LNCAP (cell line): ENCODE results near the gene PRKCA.

Source experiments
- CTCF ChIP-seq: fragments of 450-650 bp; IDR thresholded peaks from 2 replicates; pipeline ENCODE4 v1.5.1; 2017; ENCODE audit warnings: mild to moderate bottlenecking

PRKCA gene

GRCh38 chr17:66468241-66469087, 166.1 kb downstream of the PRKCA start:
- no peak for TF ChIP-seq CTCF

GRCh38 chr17:66469088-66469442, 166.7 kb downstream of the PRKCA start:
- no peak for TF ChIP-seq CTCF

GRCh38 chr17:66469461-66469860, 167.0 kb downstream of the PRKCA start:
- no peak for TF ChIP-seq CTCF

GRCh38 chr17:66469890-66470289, 167.5 kb downstream of the PRKCA start:
- TF ChIP-seq CTCF: no peak

GRCh38 chr17:66472123-66472522, 169.7 kb downstream of the PRKCA start:
- no peak for TF ChIP-seq CTCF

- no peak for TF ChIP-seq CTCF
Measured at GRCh38 chr17:66474258-66474657, 171.8 kb downstream of the PRKCA start.

GRCh38 chr17:66474806-66475497, 172.5 kb downstream of the PRKCA start:
- no peak for TF ChIP-seq CTCF
